Kidney (tissue), 14 donors: ENCODE data around the gene RERE. TPM values are rescaled to one million over a fixed set of nuclear protein-coding genes. Genes with fewer than 3 reads are reported as not detected.

ENCODE experiments used
- DNase-seq, 5 donors: peaks; one replicate each; pipeline ENCODE4 v3.0.0-alpha.2; 2013 to 2020
- FAIRE-seq: peaks from 2 replicates; lab custom pipeline; 2012; peaks lifted over from hg19 to GRCh38; lab: Jason Lieb, UNC
- H3K27ac ChIP-seq, 2 donors: one replicate each; pipeline ENCODE4 v1.7.0; 2013; ENCODE audit warnings: low read depth in 2 of 2, low read length in 2 of 2, inconsistent platforms in 1 of 2
- H3K27me3 ChIP-seq: one replicate; pipeline ENCODE4 v1.7.1; 2013; ENCODE audit warnings: low read length, inconsistent platforms; ENCODE audit not compliant: control insufficient read depth, insufficient read depth
- H3K36me3 ChIP-seq, 3 donors: one replicate each; pipeline versions ENCODE4 v1.7.0 to v1.7.1; 2013; ENCODE audit warnings: low read length in 3 of 3, control low read depth in 1 of 3, inconsistent platforms in 1 of 3; ENCODE audit not compliant: insufficient read depth in 3 of 3, control insufficient read depth in 2 of 3
- H3K4me1 ChIP-seq, 3 donors: one replicate each; pipeline versions ENCODE4 v1.7.0 to v1.7.1; 2013; ENCODE audit warnings: low read length in 3 of 3, inconsistent platforms in 1 of 3, low read depth in 1 of 3; ENCODE audit not compliant: control insufficient read depth in 2 of 3, insufficient read depth in 2 of 3
- H3K4me3 ChIP-seq, 3 donors: one replicate each; pipeline versions ENCODE4 v1.7.0 to v1.8.1; 2013; ENCODE audit warnings: low read length in 3 of 3, control low read depth in 1 of 3, inconsistent platforms in 1 of 3
- H3K9ac ChIP-seq, 3 donors: one replicate each; pipeline versions ENCODE4 v1.7.0 to v1.7.1; 2013; ENCODE audit warnings: low read length in 3 of 3, control low read depth in 1 of 3, inconsistent platforms in 1 of 3
- H3K9me3 ChIP-seq, 3 donors: one replicate each; pipeline versions ENCODE4 v1.7.0 to v1.7.1; 2013; ENCODE audit warnings: low read length in 3 of 3, control low read depth in 1 of 3, inconsistent platforms in 1 of 3; ENCODE audit not compliant: control insufficient read depth in 2 of 3, insufficient read depth in 1 of 3
- CTCF ChIP-seq: IDR thresholded peaks from 3 replicates; pipeline ENCODE4 v1.5.1; 2012; ENCODE audit warnings: mild to moderate bottlenecking, moderate library complexity, borderline replicate concordance; ENCODE audit not compliant: insufficient read depth; ENCODE audit errors: extremely low read depth
- intact Hi-C: fragments of 100-400 bp; cut with DNase I; formaldehyde crosslinking; loops from one replicate; pipeline ENCODE4 v1.11.1; 2022
- polyA plus RNA-seq: library from polyadenylated mRNA; stranded (reverse); fragments of 350-450 nt; fragmentation: Illumina TruSeq; extraction: RNeasy Lipid Tissue Mini Kit (QIAGEN cat#74804); gene quantifications from one replicate; pipeline ENCODE4 v1.2.3, GENCODE V29; 2014; ENCODE audit warnings: low read depth, low replicate concordance; ENCODE audit not compliant: insufficient read depth
- total RNA-seq: library from RNA; stranded (reverse); fragmentation: NEBNext Ultra II Directional; extraction: Animal tissue kit (Norgen Biotek cat#: 25700); gene quantifications from one replicate; pipeline ENCODE4 v1.2.1, GENCODE V29; 2021
- donor health status: control.
- donor health status: control.
- donor health status: control.
- donor health status: control.
- donor health status: control.
- donor health status: DM: yes; HTN: yes; CAD: no.
- donor health status: Normal renal cell carcinoma (clear cell type).

Gene RERE
- total and polyA plus RNA-seq, 2 donors from 2014 or later, result 37.2 to 176 TPM

- intact Hi-C loops, result no loop called here
- H3K27ac ChIP-seq, result no peak overlapping the region
- TF ChIP-seq CTCF, result no peak
- FAIRE-seq, result no peak
- no peak overlapping the region for H3K4me3 ChIP-seq
- no peaks in the 10 kb centered on the region for H3K9me3 ChIP-seq
- no peaks in the 10 kb centered on the region for H3K36me3 ChIP-seq
- DNase-seq, result no peak
- no peaks in the 10 kb centered on the region for H3K27me3 ChIP-seq
- peaks cover 11 to 22% (median 11%) of the 10 kb centered on the region in 3 donors for H3K4me1 ChIP-seq
- H3K9ac ChIP-seq, result no peak overlapping the region
These were observed 109.2 kb downstream of the RERE start for GRCh38 chr1:8708259-8708658.

GRCh38 chr1:8706995-8707396 is 110.4 kb downstream of the RERE start:
- no peak for TF ChIP-seq CTCF
- intact Hi-C loops, result no loop called here
- no peak overlapping the region for H3K27ac ChIP-seq
- no peaks in the 10 kb centered on the region for H3K36me3 ChIP-seq
- H3K4me3 ChIP-seq, result no peak overlapping the region
- FAIRE-seq, result no peak
- DNase-seq, result peak in 3 of 5 donors; percentile 49 to 91 (median 90)
- H3K9me3 ChIP-seq, result no peaks in the 10 kb centered on the region
- peaks cover 5 to 16% (median 8%) of the 10 kb centered on the region in 3 donors for H3K4me1 ChIP-seq
- no peak overlapping the region for H3K9ac ChIP-seq
- no peaks in the 10 kb centered on the region for H3K27me3 ChIP-seq

GRCh38 chr1:8706291-8706690 is 111.1 kb downstream of the RERE start:
- no peak for DNase-seq
- Histone ChIP-seq H3K27ac (no peak overlapping the region), H3K36me3 (no peaks in the 10 kb centered on the region), H3K4me3 (no peak overlapping the region), H3K27me3 (no peaks in the 10 kb centered on the region), H3K9ac (no peak overlapping the region), H3K9me3 (no peaks in the 10 kb centered on the region), H3K4me1 (peaks cover 7 to 12% (median 8%) of the 10 kb centered on the region in 3 donors)
- TF ChIP-seq CTCF, result no peak
- intact Hi-C loops, result no loop called here
- no peak for FAIRE-seq
